Activated CD8-positive, alpha-beta memory T cell treated with anti-CD3 and anti-CD28 coated beads, Interleukin-2, amount 50 U/mL, for 4 hours (primary cell): ENCODE measurements around the gene TOR1B.

Source experiments
- DNase-seq: peaks from one replicate; pipeline ENCODE4 v3.0.0-alpha.2; 2020

The TOR1B gene

DNA sequence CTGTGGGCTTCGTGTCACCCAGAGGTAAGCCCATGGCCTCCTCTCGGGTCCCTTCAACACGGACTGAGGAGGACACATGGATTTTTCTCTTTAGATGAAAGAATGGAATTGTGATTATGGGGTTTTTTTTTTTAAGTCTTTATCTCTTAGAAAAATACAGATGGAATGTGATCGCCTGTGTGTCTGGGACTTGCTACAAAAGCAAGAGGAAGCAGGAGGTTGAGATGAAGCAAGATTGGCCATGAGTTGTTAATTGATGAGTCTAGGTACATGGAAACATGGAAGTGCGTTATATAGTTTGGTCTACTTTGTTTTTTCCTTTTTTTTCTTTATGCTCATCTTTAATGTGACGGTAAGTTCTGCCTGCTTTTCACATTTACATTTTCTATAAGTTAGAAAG is 46.9 kb downstream of the TOR1B start:
- no peak for DNase-seq

GRCh38 chr9:129850821-129851550 is 48.0 kb downstream of the TOR1B start:
- no peak for DNase-seq

DNA sequence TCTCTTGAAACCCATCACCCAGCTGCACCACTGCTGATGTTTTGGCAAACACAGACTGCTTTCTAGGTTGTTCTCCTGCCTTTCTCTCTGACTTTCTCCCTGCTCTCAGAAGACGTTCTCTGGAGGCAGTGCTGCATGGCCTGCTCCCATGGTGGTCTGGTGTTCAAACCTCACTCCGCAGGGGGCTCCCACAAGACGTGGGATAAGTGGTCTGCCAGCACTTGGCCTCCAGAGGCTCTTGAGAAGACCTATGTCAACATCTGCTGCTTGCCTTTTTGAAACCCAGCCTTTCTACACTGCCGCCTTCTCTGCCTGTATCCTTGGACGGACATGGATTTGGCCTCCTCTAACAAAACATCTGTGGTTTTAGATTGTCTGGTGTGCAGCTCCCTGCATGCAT is 48.8 kb downstream of the TOR1B start:
- no peak for DNase-seq

DNA sequence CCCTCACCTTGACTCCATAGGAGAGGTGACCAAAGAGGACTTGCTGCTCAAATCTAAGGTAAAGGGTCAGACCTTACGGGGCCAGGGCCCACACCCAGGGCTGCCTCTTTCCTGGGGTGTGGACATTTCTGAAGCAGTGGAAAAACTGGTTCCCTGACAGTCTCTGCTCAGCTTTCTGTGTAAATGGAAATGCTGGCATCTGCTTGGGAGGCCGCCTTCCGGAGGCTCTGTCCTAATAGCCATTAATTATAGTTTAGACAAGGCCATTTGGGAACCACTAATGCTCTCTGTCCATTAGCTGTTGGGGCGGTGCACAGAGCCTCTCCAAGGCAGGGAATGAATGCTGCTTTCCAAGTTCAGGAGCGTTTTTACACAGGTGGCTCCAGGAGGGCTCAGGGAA is 49.6 kb downstream of the TOR1B start:
- no peak for DNase-seq

DNA sequence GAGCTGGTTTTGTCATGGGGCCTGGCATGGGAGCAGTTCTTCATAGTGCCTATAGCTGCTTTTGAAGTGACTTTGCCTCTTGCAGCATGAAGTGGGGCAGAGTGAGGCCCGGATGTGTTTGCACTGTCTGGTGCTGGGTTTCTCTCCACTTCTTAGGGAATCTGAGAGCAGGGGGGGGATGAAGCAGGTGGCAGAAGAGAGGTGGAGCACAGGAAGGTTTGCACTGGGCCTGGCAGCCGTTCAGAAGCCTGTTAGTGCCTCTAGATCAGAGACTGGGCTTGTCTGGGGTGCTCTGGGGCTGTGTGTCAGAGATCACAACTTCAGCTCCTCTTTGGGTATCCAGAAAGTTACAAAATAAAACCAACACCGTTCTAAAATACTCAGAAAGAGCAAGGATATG is 50.6 kb downstream of the TOR1B start:
- no peak for DNase-seq

GRCh38 chr9:129854588-129855110 is 51.7 kb downstream of the TOR1B start:
- DNase-seq = no peak

GRCh38 chr9:129857207-129857606 is 54.2 kb downstream of the TOR1B start:
- no peak for DNase-seq

- no peak for DNase-seq
These were observed 55.4 kb downstream of the TOR1B start for GRCh38 chr9:129858167-129858962.
